Putamen (tissue), 1 donor: ENCODE results near the gene MAD1L1.
"Not testable (repeated sequence)": the region's sequence is repeated elsewhere in the genome, so short reads cannot be mapped to it uniquely, and the experiment has no call there.

Source experiments
- DNase-seq: peaks from one replicate; pipeline ENCODE4 v3.0.0-alpha.2; 2016; ENCODE audit warnings: low spot score

The MAD1L1 gene

DNA sequence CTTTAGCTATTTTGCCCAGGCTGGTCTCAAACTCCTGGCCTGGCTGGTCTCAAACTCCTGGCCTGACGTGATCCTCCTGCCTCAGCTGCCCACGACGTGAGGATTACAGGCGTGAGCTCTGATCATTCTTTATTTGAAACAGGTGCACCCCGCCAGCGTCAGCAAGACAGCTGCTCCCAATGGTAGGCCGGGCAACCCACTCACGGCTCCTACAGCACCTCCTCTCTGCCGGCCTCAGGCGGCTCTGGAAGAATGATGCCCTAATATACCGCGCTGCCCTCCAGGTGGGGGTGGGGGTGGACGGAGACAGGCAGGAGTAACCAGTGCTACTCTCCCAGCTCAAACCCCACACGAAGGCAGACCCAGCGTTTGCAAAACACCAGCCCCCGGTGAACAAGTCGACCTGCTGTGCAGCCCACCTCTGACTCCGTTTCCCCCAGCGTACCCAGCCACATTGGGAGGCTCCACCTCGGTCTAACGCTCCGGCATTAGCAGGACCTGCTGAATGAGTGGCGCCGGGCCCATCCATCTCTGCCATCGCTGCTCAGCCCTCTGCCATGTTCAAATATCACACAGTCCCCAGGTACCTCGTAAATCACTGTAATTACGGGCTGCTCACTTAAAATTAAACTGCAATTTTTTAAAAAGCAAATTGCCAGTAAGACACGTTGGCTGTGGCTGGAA, 414.0 kb downstream of the MAD1L1 start:
- no peak for DNase-seq

GRCh38 chr7:1817061-1817712, 415.6 kb downstream of the MAD1L1 start:
- no peak for DNase-seq

- DNase-seq, result not testable (repeated sequence)
Measured at GRCh38 chr7:1816451-1816850, 416.3 kb downstream of the MAD1L1 start.

DNA sequence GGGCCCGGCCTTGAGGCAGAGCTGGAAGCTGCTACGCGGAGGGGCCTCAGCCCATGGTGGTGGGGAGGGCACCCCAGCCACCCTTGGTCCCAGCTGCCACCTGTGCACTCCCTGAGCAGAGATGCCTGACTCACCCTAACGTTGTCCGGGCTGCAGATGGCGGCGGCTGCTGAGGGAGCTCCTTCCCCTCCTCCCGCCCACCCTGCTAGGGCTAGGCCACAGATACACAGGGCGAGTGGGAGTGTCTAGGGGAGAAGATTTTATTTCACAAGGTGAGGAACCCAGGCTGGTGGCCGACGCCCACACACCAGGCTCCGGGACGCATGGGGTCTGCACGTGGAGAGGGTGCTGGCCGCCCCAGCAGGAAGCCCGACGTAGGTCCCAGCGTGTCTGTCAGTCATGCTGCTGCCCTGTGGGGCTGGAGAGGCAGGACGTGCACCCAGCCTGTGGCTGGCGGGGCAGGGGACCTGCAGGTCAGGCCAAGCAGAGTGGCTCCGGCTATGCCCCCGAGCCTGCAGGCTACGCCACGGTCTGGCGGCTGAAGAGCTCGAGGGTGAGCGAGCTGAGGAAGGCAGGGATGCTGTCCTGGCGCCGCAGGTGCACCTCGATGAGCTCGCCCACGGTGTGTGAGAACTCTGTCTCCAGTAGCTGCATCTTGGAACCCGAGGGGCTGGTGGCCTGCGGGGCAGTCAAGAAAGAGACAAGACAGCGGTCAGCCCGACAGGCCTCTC, 417.0 kb downstream of the MAD1L1 start:
- not testable (repeated sequence) for DNase-seq

GRCh38 chr7:1815051-1815481, 417.7 kb downstream of the MAD1L1 start:
- no peak for DNase-seq

DNA sequence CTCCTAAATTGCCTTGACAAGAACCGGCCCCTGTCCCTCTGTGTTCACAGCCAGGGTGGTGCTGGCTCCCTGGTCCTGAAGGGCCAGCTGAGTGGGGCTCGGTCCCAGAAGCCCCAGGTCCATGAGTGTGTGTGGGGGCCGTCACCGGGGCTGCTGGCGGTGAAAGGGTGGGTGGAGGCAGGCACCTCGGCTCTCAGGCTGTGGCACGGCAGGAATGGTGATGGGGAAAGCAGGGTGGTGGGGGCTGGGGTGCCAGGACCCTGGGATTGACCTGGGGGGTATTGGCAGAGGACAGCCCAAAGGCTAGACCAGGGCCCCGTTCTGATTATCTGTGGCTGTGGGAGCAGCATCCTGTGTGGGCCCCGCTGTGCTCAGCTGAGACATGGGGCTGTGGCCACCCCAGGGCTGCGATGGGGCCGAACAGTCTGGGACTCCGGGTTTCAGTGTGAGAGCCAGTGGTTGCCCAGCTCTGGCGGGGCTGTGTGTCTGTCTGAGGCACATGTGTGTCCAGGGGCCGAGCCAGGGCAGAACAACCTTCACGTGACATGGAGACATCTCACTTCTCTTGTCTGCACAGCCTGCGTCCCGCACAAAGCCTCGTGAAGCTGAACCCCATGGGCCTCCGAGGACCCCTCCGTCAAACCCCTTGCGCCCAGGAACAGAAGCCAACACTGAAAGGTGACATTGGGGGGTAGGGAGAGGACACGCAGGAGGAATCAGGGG, 418.5 kb downstream of the MAD1L1 start:
- DNase-seq, result no peak

- DNase-seq, result no peak
Measured at GRCh38 chr7:1813394-1814088, 419.2 kb downstream of the MAD1L1 start.

DNA sequence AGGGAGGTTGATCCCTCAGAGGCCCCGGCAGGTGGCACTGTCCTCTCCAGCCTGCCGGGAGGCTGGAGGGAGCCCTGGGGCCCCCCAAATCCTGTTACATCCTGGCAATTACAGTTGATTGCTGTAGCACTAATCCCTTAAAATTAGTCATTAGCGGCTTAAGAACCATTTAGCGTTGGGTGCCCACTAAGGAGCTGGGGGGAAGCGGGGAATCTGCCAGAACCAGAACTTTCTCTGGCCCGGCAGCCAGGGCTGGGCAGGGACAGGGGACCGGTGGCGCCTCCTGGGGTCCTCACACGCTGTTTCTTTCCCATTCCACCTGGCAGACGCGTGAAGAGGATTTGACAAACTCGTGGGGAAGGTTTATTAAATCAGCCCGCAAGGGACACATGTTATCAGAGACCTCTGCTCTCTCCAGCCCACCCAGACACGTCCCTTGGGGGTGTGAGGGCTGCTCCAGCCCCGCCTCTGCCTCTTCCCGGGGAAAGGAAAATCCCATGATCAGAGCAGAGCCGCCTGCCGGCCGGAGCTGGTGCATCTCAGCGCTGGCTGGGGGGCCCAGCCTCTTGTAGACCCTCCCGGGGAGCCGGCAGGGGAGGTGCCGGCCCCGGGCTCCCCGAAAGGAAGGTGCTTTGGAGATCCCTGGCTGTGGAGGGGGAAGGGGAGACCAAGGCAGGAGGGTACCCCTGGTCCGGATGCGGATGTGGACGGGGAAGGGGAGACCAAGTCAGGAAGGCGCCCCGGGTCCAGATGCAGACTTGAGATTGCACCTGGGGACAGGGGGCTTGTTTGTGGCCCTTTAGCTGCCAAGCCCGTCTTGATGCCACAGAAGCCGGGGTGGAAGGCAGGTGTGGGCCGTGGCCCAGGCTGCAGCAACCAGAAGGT, 420.0 kb downstream of the MAD1L1 start:
- no peak for DNase-seq

- no peak for DNase-seq
Measured at GRCh38 chr7:1811850-1812508, 420.8 kb downstream of the MAD1L1 start.

DNA sequence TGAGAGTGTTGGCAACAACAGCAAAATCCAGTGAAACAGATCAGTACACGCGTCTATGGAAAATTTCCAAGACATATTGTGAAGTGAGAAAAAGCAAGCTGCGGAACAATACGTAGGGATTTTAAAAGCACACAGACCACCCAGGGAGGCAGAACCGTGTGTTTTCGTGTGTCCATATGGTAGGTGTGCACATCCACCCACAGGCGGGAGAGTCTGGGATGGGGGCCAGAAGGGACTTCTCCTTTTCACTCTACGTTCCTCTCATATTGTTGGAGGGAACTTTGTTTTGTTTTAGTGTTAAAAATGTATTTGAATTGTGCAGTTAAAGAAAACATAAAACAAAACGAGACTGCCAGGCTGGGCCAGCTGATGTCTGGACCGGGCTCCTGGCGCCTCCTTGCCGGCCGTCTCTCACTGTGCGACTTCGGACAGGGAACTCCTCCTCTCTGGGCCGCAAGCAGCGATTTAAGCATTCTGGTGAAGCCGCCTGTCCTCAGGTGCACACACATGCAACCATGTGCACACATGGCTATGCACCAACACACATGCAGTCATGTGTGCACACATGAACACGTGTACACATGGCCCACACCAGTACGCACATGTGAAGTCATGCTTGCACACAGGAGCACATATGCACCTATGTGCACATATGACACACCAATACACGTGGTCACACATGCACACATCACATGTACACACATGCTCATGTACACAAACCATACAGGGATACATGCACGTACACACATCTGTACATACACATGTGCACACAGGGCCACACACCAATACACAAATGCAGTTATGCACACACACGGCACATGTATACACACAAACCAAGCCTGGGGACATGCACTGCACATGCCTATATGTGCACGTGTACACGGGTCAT, 421.5 kb downstream of the MAD1L1 start:
- no peak for DNase-seq

DNA sequence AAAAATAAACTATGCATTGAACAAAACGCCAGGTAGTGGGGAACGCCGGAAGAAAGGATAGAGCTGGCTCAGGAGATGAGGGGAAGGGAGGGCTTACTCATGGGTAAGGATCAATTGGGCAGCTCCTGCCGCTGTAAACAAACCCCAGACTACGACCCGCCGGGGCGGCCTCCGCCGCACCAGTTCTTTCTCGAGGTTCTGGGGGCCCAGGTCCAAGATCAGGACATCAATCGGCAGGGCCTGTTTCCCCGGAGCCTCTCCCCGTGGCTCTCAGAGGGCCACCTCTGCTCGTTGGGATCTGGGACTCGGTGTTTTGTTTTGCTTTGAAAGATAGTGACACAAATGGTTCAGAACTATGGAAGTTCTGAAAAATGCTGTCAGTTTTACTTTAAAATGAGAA, 422.2 kb downstream of the MAD1L1 start:
- no peak for DNase-seq

GRCh38 chr7:1809601-1810258, 423.0 kb downstream of the MAD1L1 start:
- no peak for DNase-seq

DNA sequence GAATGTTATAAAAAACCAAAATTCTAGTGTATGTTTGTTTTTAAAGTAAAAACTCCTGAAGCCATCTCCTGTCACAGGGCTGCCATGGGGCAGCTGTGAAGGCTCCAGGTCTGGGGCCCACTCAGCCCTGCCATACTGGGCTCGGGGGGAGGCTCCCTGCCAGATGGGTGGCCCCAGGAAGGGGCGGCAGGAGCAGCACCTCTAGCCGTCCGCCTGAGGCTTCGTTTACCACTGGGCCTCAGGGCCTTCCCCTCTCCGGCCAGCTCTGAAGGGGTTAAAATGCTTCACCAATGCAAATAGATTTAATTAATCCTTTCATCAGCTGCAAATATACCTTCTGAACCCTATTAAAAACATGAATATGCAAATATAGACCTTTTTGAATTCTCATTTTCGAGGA, 423.7 kb downstream of the MAD1L1 start:
- no peak for DNase-seq

- DNase-seq, result no peak
Measured at GRCh38 chr7:1807821-1808600, 424.7 kb downstream of the MAD1L1 start.

- no peak for DNase-seq
Measured at GRCh38 chr7:1806354-1806753, 426.4 kb downstream of the MAD1L1 start.

- no peak for DNase-seq
Measured at GRCh38 chr7:1804310-1804709, 428.4 kb downstream of the MAD1L1 start.

- DNase-seq, result no peak
Measured at GRCh38 chr7:1802899-1803298, 429.8 kb downstream of the MAD1L1 start.

- DNase-seq, result no peak
Measured at GRCh38 chr7:1800902-1801301, 431.8 kb downstream of the MAD1L1 start.
